ENCODE results near the gene LRRC4C. TPM values are rescaled to one million over a fixed set of nuclear protein-coding genes. Genes with fewer than 3 reads are reported as not detected.

Gene LRRC4C
- total RNA-seq, 2 donors from 2014 or later, result 0.84 to 0.95 TPM

DNA sequence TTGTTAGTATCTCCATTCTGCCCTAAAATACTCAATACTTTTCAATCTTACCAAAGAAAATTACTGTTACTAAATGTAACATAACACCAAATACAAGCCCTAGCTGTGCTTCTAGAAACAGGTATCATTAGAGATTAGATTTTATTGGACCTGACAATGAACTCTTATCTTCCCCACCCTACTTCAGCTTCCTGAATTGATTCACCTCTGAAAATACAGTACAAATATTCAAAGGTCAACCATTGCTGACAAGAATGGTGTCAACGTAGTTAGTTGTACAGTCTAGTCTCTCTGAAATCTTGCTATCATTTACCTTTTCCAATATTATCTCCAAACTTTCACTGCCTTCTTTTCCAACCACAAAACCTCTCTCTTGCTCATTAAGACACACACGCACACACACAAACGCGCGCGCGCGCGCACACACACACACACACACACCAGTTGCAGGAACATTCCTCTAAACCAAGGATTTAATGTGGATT, 22.4 kb downstream of the LRRC4C start:
- WGBS, 2 experiments (ENCODE audit: insufficient coverage in 1 of 2, insufficient read length in 1 of 2), result 94 to 96% methylated on average over 8 to 9 of the region's 9 CpGs
- Mint-ChIP-seq H3K4me1 (peaks cover 4% of the 10 kb centered on the region), H3K36me3 (ENCODE audit: low read depth) (no peaks in the 10 kb centered on the region), H3K4me3 (no peak overlapping the region), H3K27me3 (ENCODE audit: insufficient read depth) (no peaks in the 10 kb centered on the region), H3K9me3 (no peaks in the 10 kb centered on the region), H3K27ac (no peak overlapping the region)
- no peak overlapping the region for H3K9ac ChIP-seq (ENCODE audit: extremely low read depth, low read length, poor library complexity, severe bottlenecking)
- no peaks in the 10 kb centered on the region for H3K27me3 ChIP-seq (ENCODE audit: control insufficient read depth, insufficient read depth, low read length, poor library complexity, severe bottlenecking)
- no peaks in the 10 kb centered on the region for H3K4me1 ChIP-seq (ENCODE audit: control insufficient read depth, insufficient read depth, low read length)
- H3K4me3 ChIP-seq (ENCODE audit: low read length), result no peak overlapping the region
- DNase-seq, result no peak
- no peaks in the 10 kb centered on the region for H3K36me3 ChIP-seq (ENCODE audit: control insufficient read depth, insufficient read depth, low read length)
- TF ChIP-seq, protein P1, sequence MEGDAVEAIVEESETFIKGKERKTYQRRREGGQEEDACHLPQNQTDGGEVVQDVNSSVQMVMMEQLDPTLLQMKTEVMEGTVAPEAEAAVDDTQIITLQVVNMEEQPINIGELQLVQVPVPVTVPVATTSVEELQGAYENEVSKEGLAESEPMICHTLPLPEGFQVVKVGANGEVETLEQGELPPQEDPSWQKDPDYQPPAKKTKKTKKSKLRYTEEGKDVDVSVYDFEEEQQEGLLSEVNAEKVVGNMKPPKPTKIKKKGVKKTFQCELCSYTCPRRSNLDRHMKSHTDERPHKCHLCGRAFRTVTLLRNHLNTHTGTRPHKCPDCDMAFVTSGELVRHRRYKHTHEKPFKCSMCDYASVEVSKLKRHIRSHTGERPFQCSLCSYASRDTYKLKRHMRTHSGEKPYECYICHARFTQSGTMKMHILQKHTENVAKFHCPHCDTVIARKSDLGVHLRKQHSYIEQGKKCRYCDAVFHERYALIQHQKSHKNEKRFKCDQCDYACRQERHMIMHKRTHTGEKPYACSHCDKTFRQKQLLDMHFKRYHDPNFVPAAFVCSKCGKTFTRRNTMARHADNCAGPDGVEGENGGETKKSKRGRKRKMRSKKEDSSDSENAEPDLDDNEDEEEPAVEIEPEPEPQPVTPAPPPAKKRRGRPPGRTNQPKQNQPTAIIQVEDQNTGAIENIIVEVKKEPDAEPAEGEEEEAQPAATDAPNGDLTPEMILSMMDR (conservative IDR thresholded peaks at IDR 0.05), result no peak
- no peaks in the 10 kb centered on the region for H3K9me3 ChIP-seq (ENCODE audit: control insufficient read depth, low read length)
- H3K27ac ChIP-seq (ENCODE audit: low read depth, low read length), result no peak overlapping the region

DNA sequence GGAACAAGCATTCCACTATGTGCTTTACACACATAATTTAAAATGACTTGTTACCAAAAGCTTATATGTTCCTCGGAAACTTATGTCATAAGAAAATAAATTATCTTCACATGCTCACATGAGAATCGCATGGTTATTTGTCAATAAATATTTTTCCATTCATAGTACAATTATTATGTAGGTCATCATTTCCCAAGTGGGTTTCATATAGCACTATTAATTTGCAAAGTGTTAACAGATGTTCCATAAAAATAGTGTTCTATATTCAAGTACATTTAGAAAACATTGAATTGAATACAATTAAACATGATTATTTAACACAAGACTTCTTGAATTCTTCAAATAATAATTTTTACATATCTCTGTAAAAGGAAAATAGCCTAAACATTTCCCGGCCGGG, 23.9 kb downstream of the LRRC4C start:
- TF ChIP-seq, protein P1 (conservative IDR thresholded peaks at IDR 0.05), result no peak
- H3K27me3 ChIP-seq (ENCODE audit: control insufficient read depth, insufficient read depth, low read length, poor library complexity, severe bottlenecking), result no peaks in the 10 kb centered on the region
- DNase-seq, result no peak
- H3K9ac ChIP-seq (ENCODE audit: extremely low read depth, low read length, poor library complexity, severe bottlenecking), result no peak overlapping the region
- H3K9me3 Mint-ChIP-seq, result no peaks in the 10 kb centered on the region
- H3K36me3 Mint-ChIP-seq (ENCODE audit: low read depth), result no peaks in the 10 kb centered on the region
- 95% methylated on average over 3 of the region's 4 CpGs; no CpG with 5 or more reads in 1 of the 2 experiments for WGBS, 2 experiments (ENCODE audit: insufficient coverage in 1 of 2, insufficient read length in 1 of 2)
- no peaks in the 10 kb centered on the region for H3K36me3 ChIP-seq (ENCODE audit: control insufficient read depth, insufficient read depth, low read length)
- H3K4me1 Mint-ChIP-seq, result peaks cover 4% of the 10 kb centered on the region
- H3K9me3 ChIP-seq (ENCODE audit: control insufficient read depth, low read length), result no peaks in the 10 kb centered on the region
- no peak overlapping the region for H3K4me3 Mint-ChIP-seq
- H3K27me3 Mint-ChIP-seq (ENCODE audit: insufficient read depth), result no peaks in the 10 kb centered on the region
- no peak overlapping the region for H3K4me3 ChIP-seq (ENCODE audit: low read length)
- H3K27ac ChIP-seq (ENCODE audit: low read depth, low read length), result no peak overlapping the region
- H3K27ac Mint-ChIP-seq, result no peak overlapping the region
- no peaks in the 10 kb centered on the region for H3K4me1 ChIP-seq (ENCODE audit: control insufficient read depth, insufficient read depth, low read length)

DNA sequence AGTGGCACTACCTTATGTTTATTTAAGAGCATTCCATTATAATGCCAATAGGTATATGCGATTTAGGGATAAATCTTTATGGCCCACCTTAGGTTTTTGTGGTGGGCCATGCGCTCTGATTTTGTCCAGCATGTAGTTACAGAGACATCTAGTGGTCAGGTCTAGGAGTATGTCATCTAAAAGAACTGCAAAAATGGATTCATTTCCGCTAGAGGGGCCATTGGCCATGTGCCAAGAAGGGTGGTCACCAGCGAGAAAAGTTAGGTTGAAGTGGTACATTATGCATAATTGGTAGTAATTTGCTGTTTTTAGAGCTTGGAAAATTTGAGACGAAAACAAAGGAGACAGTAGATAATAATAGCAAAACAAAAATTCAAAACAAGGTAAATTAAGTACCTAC, 27.7 kb downstream of the LRRC4C start:
- Histone ChIP-seq H3K9ac (ENCODE audit: extremely low read depth, low read length, poor library complexity, severe bottlenecking) (no peak overlapping the region), H3K9me3 (ENCODE audit: control insufficient read depth, low read length) (no peaks in the 10 kb centered on the region), H3K36me3 (ENCODE audit: control insufficient read depth, insufficient read depth, low read length) (no peaks in the 10 kb centered on the region), H3K4me1 (ENCODE audit: control insufficient read depth, insufficient read depth, low read length) (peaks cover 6% of the 10 kb centered on the region), H3K27ac (ENCODE audit: low read depth, low read length) (no peak overlapping the region), H3K4me3 (ENCODE audit: low read length) (no peak overlapping the region), H3K27me3 (ENCODE audit: control insufficient read depth, insufficient read depth, low read length, poor library complexity, severe bottlenecking) (no peaks in the 10 kb centered on the region)
- TF ChIP-seq, protein P1 (conservative IDR thresholded peaks at IDR 0.05), result peak; percentile 91
- H3K27ac Mint-ChIP-seq, result no peak overlapping the region
- WGBS, 2 experiments (ENCODE audit: insufficient coverage in 1 of 2, insufficient read length in 1 of 2), result 70 to 83% methylated on average over 2 to 5 of the region's 5 CpGs
- no peaks in the 10 kb centered on the region for H3K36me3 Mint-ChIP-seq (ENCODE audit: low read depth)
- H3K4me1 Mint-ChIP-seq, result peaks cover 19% of the 10 kb centered on the region
- H3K27me3 Mint-ChIP-seq (ENCODE audit: insufficient read depth), result no peaks in the 10 kb centered on the region
- DNase-seq, result peak; percentile 53
- H3K9me3 Mint-ChIP-seq, result no peaks in the 10 kb centered on the region
- no peak overlapping the region for H3K4me3 Mint-ChIP-seq

Data from endodermal cell (in vitro differentiated cells).